HG02610 (cell line): Measurements from ENCODE around the gene ANXA10.
"Not testable (repeated sequence)": the region's sequence is repeated elsewhere in the genome, so short reads cannot be mapped to it uniquely, and the experiment has no call there.

ENCODE experiments used
- ATAC-seq: cut with Tn5 transposase; IDR thresholded peaks from one replicate; pipeline ENCODE4 v1.9.1; 2021; ENCODE audit warnings: mild to moderate bottlenecking, moderate library complexity; ENCODE audit not compliant: unreplicated experiment

Gene ANXA10

DNA sequence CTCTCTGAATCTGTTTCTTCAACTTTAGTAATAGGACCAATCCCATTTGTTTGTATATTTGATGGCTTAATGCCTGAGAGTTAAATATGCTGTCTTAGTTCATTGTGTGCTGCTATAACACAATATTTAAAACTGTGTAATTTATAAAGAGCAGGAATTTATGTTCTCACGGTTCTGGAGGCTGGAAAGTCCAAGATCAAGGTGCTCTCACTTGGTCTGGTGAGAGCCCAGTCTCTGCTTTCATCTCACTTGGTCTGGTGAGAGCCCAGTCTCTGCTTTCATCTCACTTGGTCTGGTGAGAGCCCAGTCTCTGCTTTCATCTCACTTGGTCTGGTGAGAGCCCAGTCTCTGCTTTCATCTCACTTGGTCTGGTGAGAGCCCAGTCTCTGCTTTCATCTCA lies 20.7 kb downstream of the ANXA10 start:
- not testable (repeated sequence) for ATAC-seq

DNA sequence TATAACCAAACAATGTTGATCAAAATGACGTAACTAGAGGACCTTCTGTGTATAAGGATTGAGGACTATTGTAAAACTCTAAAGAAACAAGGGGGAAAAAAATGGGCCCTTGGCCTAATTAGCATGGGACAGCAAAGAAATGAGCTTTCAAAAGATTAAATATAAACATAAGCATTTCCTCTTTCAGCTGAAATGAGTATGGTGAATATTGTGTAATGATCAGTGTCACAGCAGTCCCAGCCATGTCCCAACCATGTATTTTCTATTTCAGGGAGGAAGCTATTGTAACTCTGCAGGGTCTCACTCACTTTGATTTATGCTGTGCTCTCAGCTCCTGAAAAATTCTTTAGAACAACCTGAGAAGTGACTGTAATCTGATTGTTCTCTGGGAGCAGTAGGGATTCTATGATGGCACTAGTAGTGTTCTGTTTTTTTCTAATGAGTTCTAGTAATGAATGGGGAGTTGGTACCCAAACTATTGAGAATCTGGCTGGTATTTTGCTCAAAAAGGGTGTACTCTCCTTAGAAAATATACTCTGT lies 25.8 kb downstream of the ANXA10 start:
- no peak for ATAC-seq

DNA sequence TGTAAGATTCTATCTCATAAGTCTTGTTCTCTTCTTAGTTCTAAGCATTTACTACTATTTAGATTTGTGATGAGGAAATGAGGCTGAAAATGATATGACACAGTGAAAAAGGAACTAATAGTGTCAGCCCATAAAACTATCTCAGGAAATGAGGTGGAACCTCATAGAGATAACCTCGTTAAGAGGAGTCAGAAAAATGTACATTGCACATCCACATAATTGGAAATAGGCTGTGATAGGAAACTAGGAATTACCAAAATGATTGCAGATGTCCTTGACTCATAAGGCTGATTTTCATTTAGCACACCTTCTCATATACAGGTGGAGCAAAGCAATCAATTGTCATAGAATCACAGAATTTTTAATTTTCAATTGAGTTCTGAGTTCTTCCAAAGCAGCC lies 26.8 kb downstream of the ANXA10 start:
- no peak for ATAC-seq

DNA sequence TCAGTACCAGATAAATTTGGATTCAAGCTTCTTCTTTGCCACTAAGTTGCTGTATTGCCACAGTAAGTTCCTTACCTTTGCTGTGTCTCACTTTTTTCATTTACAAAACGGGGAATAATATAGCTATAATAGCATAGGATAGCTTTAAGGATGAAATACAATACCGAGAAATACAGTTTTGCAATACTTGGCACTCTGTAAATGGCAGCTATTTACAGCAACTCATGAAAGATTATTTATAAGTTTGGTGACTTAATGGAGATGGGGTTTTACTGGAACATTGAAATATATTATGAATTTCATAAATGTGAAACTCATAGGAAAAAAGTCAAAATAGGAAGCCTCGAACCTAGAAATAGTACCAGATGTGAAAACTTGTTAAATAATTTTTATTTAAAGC lies 27.6 kb downstream of the ANXA10 start:
- no peak for ATAC-seq

DNA sequence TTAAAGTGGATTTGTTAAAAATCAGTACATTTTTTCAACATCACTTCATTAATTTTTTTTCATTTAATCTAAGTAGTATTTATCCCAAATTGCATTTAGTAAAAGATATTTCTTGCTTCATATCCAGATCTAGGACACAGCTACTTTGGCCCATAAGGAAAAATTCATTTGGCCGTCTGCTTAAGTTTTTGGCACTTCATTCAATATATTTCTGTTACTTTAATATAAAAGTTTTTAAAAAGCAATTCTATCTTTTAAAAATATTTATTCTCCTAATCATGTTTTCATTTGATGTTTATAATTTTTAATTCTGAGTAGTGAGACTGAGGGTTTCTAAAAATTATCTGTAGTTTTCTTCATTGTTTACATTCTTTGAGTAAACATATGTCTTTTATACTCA lies 28.5 kb downstream of the ANXA10 start:
- no peak for ATAC-seq

DNA sequence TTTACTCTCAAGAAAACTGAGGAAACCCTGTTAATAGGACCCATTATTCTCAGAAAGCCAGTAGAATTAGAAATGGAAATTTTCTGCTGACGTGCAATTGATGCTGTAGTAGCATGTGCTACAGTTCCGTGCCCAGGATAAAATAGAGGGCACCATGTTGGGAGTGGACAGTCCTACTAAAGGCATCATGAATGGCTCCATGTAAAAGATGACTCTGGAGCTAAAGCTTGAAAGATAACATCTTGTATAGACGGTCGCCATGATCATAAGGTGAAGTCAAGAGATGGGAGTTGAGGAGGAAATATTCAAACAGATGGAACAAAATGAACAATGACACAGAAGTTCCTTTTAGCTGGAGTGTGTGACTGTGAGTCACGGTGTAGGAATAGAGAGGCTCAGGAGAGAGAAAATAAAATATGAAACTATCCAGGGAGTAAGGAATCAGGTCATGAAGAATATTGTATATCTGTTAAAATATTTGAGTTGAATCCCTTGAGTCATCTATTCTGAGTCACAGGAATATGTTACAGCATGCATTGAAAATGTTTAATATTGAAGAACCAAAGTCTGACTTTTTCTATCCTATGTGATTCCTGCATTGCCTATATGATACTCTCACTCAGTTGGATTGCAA lies 31.8 kb downstream of the ANXA10 start:
- no peak for ATAC-seq

DNA sequence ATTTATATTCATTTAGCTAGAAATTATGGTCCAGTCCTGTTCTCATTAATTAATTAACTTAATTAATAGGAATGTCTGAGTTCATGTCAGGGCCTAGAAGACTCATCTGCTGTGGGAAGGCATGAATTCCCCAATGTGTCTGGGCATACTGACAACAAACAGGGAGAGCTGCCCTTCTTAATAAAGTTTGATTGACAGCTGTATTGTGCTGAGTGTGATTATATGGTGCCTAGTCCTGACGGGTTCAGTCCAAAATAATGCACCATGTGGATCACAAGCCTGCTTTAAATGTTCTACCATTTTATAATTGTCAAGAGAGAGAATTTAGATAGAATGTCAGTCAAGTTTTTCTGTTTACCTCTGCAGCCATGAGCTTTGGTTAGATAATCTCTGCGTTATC lies 34.6 kb downstream of the ANXA10 start:
- no peak for ATAC-seq

DNA sequence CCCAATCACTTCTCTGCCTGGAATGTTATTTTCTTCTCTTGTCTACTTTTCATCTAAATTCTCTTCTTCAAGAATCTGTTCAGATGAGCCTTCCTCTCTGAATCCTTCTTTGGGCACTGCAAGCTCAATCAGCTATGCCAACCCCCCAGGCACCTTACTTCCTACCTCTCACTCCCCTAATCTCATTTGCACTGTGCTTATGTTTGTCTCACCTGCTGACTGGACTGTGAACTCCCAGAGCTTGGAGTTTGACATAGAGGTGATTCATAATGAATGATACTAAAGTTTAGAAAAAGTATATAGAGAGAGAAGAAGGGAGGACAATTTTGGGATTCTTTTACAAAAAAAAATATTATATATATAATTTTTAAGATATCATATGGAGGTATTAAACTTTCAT lies 36.3 kb downstream of the ANXA10 start:
- no peak for ATAC-seq

DNA sequence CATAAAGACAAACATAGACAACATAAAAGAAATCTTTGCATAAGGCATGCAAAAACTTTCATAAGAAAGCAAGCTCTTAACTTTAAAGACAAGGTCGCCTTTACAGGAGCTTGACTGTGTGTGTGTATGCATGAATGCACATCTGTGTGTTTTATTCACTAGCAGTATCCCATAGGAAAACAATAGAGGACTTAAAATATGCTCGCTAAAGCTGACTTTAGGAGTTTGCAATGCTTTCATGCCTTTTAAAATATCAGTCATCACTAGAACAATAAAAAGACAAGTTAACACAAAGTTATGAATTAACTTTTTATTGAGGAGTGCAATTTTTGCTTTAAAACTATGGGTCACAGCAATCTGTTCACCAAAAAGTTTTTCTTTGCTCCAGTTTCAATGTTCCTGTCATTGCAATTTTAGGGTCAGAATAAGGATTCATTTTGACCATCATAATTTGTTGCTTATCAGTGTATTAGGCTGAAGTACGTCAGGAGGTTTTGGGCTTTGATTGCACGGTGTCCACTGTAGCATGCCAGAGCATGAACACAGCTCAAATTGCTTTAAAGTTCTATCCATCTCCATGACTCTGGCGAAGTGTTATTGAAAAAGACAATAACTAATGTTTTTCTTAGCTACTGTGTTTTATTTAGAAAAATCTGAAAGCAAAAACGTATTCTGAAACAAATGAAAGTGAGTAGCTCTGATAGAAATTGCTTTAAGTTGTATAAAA lies 36.9 kb downstream of the ANXA10 start:
- ATAC-seq: no peak

DNA sequence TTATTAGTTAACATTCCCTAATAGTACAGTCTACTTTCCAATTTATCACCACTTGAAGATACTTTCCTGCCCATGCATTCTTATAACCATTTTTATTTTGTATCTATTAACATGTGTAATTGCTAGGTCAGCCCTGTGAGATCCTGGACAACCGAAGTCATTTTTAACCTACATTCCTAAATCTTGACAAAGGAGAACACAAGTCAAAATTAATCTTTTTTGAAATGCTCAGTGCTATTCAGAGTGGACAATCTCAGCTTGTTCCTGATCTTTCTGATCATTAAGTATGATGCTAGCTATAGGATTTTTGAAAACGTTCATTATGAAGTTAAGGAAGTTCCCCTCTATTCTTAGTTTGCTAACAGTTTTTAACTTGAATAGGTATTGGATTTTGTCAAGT lies 37.5 kb downstream of the ANXA10 start:
- no peak for ATAC-seq

DNA sequence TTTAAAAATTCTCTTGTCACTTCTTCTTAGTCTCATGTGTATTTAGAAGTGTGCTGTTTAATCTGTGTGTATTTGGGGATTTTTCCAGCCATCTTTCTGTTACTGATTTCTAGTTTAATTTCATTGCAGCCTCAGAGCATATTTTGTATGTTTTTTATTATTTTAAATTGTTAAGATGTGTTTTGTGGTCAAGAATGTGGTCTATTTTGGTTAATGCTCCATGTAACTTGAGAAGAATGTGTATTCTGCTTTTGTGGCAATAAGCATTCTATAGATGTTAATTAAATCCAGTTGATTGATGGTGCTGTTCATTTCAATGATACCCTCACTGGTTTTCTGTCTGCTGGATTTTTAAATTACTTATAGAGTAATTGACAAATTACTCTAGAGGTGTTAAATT lies 38.9 kb downstream of the ANXA10 start:
- ATAC-seq: no peak

DNA sequence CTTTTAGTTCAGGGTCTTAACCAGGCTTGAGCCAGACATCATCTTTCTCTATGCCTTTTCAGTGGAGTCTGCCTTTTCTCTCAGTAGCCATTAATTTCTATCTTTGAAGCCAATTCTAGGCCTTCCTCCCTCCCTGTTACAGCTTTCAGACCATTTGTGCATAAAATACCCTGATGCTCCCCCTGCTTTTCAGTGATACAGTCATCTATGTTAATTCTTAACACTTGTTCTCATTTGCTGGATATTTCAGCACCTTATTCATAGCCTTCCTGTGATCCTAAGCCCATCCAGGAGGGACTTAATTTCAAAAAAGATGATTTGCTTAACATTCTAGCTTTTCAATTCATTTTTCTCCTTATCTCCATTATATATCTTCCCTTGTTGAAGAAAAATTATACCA lies 42.3 kb downstream of the ANXA10 start:
- ATAC-seq: no peak

DNA sequence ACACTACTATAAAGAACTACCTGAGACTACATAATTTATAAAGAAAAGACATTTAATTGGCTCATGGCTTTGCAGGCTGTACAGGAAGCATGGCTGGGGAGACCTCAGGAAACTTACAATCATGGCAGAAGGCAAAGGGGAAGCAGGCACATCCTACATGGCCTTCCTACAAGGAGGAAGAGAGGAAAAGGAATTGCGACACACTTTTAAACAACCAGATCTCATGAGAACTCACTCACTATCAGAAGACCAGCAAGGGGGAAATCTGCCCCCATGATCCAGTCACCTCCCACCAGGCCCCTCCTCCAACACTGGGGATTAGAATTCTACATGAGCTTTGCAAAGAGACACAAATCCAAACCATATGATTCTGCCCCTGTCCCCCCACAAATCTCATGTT lies 43.5 kb downstream of the ANXA10 start:
- ATAC-seq: not testable (repeated sequence)

DNA sequence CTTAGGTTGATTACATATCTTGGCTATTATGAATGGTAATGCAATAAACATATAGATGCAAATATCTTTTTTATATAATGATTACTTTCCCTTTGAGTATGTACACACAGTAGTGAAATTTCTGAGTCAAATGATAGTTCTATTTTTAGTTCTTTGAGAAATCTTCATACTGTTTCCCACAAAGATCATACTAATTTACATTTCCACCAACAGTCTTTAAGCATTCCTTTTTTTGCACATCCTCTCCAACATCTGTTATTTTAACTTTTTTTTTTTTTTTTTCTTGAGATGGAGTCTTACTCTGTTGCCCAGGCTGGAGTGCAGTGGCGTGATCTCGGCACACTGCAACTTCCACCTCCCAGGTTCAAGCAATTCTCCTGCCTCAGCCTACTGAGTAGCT lies 45.4 kb downstream of the ANXA10 start:
- not testable (repeated sequence) for ATAC-seq

DNA sequence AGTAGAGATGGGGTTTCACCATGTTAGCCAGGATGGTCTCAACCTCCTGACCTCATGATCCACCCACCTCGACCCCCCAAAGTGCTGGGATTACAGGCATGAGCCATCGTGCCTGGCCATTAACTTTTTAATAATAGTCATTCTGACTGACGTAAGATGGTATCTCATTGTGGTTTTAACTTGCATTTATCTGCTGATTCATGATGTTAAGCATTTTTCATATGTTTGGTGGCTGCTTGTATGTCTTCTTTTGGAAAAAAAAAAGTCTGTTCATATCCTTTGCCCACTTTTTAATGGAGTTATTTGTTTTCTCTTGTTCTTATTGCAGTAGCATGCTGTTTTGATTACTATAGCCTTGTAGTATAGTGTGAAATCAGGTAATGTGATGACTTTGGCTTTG lies 45.8 kb downstream of the ANXA10 start:
- ATAC-seq: no peak

DNA sequence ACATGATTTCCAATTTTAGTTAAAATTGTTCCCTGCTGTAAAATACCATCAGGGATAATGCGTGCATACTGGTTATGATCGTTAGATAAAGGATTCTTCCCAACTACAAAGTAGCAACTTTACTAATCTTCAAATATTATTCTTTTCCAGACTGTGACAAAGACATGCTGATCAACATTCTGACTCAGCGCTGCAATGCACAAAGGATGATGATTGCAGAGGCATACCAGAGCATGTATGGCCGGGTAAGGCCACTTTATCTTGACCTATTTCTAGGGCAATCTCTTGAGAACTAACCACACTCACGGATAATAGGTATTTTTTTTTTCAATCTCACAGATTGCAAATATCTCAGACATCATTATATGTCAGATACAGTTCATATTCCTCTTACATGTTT lies 47.0 kb downstream of the ANXA10 start:
- no peak for ATAC-seq

DNA sequence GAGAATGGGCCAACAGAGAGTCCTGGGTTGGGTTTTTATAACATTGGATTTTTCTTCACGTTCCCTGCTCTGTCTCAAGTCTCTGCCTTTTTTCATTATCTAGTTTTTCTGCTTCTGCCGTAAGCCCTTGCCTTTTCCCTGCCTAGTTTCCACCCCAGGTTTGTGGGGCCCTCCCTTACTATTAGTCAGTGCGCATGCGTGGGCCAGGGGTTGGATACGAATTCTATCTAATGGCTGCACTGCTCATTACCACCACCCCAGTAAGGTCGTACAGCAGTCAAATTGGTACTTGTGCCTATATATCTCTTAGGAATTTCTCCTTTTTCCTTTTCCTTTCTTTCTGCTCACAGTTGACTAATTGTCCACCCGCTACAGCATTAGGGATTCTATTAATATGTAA lies 49.4 kb downstream of the ANXA10 start:
- ATAC-seq: no peak

DNA sequence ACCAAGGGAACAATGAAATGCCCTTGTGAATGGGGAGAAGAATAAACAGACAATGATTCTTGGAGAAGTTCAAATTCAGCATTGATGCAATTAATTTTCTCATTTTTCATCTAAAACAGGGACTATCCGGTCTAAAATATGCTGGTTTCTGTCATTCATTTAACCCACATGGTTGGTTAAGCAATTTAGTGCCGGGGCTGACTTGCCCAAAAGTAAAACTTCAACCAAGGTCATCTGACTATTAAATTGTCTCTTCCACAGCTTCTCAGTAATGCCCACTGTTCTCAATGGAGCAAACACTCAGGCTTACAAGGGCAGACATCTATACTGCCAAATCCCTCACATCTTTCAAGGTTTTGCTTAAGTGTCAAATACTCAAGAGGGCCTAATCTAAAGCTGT lies 51.3 kb downstream of the ANXA10 start:
- no peak for ATAC-seq

DNA sequence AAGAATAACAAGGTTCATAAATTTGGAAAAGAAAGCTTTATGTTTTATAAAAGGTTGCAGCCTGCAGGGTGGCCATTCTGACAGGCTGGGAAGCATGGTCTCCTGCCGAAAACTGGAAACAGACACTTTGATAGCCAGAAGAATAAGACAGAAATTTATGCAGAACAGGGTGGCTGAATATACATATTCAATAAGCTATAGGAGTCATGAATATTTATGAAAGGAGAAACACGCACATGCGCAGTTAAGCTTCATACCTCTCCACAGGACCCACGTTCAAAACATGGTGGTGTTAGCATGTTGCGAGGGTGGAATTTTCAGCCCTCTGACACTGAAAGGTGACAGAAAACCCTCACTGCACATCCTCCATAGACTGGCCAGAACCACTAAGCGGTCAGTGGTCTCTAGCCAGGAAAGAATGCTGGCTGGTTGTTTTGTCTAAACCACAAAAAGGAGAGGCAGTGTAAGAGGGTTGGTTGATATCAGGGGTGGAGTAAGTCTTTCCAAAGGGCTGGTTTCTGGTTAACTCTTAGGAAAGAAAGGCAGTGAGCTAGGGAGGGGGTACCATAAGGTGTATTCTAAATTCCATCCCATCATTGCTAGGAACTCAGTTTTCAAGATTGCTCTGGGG lies 58.2 kb downstream of the ANXA10 start:
- no peak for ATAC-seq

DNA sequence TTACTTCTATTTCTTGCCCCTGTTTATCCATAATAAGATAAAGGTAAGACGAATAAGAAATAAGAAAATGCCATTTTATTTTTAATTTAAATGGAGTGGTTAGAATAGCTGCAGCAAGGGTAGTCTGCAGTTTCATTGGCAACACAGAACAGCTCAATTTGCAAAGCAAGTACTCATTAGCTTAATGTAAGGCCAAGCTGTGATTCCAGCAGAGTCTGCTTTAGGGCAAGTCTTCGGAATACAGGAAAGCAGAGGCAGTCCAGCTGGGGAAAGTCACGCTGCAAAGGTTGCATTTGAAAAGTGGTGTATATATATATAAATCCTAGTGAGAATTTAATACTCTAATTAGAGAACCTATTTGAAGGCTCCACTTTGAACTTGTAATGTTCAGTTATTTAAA lies 59.0 kb downstream of the ANXA10 start:
- ATAC-seq: no peak

DNA sequence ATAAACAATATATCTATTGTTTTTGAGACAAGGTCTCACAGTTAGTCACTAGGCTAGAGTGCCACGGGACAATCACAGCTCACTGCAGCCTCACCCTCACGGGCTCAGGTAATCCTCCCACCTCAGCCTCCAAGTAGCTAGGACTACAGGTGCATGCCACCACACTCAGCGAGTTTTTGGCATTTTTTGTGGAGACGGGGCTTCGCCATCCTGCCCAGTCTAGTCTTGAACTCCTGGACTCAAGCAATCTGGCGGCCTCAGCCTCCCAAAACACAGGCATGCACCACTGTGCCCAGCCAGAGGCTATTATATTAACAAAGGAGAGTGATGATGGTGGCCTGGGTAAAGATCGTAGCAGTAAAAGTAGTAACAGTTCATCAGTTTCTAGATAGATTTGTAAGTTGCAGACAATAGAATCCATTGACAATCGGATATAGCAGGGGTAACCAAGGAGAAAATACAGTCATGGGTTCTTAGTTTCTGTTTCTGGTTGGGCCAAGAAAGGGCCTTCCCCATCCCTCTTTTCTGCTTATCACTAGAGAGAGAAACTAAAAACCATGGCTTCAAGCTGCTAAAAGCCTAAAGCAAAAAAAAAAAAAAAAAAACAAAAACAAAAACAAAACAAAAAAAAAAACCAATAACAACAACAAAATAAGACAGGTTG lies 60.6 kb downstream of the ANXA10 start:
- ATAC-seq: no peak
